SIG-M5 treated with dmso at 0.1 percent for 504 hours (cell line): Measurements from ENCODE around the gene ADRA2C.

ENCODE experiments used
- DNase-seq: peaks from one replicate; lab custom pipeline; 2025; ENCODE audit not compliant: unreplicated experiment; lab: John Stamatoyannopoulos, UW

ADRA2C gene

DNA sequence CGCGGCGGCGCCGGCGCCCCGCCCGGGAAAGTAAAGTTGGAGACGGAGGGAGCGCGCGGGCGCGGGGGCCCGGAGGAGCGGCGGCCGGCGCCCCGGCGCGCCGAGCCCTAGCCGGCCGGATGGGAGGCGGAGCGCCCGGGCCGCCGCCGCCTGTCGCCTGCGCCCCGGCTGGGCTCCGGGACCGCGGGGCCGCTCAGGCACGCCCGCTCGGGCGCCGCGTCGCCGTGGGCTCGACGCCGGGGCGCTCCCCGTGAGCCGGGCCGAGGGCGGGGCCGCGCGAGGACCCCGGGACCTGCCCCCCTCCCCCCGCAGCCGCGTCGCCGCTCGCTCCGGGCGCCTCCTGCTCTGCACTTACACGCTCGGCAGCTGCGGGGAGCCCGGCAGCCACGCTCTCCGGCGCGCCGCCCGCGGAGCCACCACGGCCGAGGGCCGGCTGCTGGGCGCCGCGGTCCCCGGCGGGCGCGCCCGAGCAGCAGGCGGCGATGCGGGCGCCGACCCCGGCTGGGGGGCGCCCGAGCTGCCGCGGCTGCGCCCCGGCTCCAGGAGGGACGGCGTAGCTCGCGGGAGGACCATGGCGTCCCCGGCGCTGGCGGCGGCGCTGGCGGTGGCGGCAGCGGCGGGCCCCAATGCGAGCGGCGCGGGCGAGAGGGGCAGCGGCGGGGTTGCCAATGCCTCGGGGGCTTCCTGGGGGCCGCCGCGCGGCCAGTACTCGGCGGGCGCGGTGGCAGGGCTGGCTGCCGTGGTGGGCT lies at the start of gene ADRA2C:
Gene ADRA2C, plus strand, starts transcription at position 350 of the 749 bp plus-strand sequence. Its CDS starts 222 bp downstream, at position 572.
- DNase-seq: no peak

DNA sequence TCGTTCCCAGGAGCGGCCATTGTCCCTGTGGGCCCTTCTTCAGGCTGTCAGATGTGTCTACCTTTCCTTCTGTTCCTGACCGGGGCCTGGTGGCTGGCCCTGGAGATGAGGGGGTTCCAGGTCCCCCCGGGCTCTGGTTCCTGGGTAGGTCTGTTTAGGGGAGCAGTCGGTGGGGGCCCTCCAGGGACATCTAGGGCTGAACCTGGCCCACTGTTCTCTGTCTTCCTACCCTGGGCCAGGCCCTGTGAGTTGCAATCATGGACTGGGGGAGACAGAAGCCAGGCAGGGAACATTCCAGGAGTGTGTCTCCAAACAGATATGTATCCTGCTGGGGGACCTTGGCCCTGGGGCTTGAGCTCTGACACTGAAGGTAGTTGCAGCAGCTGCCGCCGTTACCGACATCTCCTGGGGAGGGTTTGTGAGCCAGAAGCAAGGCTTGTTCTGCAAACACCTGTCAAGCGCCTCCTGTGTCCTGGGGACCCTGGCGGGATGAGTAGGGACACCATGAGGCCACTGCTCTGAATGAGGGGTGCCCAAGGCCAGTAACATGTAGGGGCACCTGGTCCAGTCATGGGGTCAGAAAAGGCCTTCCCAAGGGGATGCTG lies 49.5 kb upstream of the ADRA2C start:
- DNase-seq: no peak

DNA sequence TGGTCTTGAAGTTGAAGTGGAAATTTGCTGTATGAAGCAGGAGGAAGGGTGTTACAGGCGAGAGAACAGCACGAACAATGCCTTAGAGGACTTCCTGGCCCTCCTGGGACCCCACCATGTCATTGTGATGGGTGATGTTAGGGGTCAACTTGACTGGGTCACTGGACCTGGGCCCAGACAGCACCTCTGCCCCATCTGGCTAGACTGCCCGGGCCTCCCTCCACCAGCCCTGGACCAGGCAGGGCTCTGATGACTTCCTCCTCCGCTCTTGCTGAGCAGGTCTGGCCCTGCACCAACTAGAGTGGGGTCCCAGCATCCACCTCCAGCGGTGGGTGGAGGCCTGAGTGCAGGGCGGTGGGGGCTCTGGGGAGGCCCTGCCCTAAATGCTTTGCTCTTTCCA lies 48.9 kb upstream of the ADRA2C start:
- no peak for DNase-seq

DNA sequence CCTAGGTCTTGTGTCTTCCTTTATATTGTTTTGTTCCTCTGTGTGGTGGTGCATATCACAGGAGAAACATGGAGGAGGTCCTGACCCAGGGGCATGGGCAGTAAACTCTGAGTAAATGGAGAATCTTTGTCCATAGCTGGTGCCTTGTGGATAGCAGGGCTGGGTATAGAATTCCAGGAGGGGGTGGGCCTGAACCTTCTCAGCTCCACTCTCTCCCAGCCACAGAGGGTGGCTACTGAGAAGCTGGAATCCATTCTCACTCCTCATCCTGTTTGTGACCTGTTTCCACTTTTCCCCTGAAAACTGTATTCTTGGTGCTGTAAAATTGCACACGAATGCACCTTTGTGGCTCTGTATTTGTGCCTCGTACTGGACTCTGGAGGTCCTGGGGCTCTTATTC lies 47.7 kb upstream of the ADRA2C start:
- no peak for DNase-seq

DNA sequence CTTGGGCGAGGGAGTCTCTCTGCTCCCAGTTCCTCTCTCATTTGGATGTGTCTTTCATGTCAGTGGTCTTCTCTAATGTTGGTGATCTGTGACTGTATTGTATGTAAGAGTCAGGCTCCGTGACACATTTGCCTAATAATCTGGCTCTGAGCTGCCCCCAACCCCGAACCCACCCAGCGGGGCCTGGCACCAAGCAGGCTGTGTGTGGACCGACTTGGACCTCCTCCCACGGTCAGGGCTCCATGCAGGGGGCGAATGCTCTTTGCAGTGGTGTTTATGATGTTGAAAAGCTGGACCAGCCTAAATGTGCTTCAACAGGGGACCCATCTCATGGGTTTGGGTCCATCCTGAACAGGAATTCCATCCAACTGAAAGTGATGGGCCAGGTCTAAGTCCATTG lies 47.0 kb upstream of the ADRA2C start:
- no peak for DNase-seq

DNA sequence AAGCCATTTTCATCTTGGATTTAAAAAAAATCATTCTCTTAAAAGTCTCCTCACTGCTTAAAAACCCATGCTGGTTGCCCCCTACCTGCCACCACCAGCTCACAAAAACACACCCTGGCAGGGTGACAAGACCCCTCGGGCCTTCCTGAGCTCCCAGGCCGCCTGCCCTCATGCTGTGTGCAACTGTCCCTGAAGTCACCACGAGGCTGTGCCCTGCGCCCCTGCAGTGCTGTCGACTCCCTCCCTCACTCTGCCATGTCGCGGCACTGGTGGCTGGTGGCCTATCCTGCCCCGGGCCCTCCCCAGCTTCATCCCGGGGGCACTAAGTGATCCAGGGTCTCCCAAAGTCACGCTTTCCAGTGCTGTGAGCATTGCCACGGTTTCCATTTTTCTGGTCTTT lies 46.3 kb upstream of the ADRA2C start:
- DNase-seq: no peak

DNA sequence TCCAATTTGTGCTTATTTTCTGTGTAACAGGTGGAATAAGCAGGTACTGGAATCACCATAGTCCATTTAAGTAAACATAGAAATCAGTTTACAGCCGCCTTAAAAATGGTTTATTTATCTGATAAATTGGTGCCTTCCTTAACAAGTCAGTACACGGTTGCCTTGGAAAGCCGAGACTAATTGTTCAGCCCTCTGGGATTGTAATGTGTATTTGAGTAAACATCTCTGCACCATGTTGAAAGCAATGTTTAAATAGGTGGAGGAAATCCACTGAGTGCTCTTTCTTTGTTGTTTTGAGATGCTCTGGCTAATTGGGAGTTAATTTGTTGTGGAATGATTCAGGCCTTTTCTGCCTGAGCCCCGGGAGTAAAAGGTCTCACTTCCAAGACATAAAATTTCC lies 45.7 kb upstream of the ADRA2C start:
- no peak for DNase-seq

DNA sequence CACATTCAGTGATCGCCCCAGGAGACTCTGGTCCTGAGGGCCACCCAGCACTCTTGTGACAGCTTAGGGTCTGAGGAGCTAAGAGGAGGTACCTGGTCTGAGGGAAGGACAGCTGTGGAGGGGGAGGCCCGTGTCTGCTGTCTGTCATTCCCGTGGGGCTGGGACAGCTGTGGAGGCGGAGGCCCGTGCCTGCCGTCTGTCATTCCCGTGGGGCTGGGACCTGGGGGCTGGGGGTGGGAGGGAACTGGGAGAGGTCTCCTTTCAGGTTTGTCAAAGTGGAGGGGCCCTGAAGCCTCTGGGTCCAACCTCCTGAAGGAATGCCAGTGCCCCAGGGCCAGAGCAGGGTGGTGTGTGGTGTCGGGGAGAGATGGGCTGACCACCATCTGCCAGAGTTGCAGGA lies 45.0 kb upstream of the ADRA2C start:
- DNase-seq: no peak

DNA sequence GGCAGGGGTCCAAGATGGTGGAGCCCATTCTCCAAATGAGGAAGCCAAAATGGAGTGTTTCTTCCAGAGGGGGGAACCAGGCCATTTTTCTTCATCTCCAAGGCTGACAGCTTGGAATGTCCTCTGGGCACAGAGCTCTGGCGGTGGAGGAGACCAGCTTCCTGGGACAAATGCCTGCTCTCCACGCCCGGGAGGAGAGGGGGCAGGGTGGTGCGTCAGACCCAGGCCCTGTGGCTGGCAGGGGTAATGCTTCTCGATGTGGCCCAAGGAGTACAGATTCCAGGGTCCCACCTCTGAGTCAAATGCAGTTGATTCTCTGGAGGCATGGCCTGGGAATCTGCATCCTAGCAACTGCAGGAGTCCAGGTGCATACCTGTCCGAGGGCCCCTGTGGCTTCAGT lies 44.6 kb upstream of the ADRA2C start:
- DNase-seq: no peak

DNA sequence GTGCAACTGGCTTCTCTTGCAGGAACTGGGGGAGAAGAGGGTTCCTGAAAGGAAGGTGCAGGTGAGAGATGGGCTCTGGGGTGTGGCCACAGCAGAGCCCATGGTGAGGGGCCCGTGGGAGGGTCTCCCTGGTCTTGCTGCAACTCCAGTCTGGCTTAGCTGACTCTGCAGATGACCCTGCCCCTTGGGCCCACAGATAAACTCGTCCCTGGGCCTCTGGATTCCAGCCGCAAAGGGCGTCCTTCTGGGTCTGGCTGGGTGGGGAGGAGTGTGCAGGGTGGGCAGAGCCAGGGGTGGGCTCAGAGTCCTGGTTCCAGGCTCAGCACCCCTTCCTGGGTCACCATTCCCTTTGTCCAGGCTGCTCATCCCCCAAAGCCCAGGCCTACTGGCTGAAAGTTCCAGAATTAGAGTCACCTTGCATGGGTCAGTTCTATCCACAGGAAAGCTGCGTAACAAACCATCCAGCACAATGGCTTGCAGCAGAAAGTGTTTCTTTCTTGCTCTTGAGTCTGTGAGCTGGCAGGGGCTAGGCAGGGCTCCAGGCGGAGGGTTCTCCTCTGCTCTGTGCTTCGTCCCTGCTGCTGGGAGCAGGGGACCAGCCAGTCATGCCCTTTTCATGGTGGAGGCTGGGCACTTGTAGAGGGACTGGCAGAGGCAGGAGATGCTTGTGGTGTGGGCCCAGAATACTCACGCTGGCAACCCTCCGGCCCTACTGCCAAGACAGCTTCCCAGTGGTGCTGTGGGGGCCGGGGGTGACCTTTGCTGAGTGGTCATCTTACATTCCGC lies 43.5 kb upstream of the ADRA2C start:
- DNase-seq: no peak

DNA sequence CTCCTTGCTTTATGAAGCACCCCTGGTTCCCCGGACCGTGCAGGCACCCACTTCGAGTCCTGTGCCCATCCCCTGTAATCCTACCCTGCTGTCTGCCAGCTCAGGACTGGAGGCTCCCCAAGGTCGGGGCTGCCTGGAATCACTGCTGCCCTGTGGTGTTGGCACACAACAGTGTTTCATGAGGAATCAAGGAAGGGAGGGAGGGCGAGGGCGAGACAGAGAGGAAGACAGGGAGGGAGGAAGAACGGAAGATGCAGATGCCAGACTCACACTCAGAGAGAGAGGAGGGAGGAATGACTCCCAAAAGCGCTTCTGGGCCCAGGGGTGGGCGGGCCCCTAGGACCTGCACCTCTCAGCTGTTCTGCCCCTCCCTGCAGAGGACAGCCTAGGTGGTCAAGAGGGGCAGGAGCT lies 42.9 kb upstream of the ADRA2C start:
- DNase-seq: no peak

DNA sequence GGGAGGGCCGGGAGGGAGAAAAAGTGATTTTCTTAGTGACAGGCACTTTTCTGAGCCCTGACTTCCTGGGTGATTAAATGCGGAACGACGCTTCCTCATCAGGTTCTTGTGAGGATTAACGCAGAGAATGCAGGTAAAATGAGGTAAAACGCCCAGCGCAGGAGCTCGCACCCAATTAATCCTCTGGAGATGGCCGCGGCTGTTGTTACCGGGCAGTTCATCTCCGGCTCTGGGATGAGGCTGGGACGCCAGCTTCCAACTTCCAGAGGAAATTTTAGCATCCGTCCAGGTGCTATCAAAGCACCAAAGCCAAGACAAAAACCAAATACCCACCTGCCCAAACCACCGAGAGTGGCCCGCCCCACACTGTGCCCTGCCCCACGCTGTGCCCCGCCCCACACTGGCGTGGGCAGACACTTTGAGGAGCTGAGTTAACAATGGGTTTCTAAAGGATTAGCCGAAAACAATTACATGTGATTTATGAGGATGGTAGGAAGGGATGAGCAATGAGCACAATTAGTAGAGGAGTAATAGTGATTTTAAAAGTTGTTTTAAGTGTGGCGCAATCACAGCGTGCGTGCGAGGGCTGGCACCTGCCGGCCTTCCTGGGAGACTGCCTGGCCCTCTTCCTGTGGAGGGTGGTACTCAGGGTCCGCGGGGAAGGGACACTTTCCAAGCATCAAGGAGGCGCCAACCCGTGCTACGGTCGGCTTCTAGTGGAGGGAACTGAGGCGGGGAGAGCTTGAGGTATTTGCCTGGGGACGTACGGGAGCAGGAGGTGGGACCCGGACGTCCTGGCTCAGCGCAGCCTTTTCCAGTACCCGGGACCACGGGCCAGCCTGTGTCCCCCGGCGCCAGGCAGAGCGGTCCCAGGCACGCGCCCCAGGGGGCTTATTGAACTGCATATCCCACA lies 41.6 kb upstream of the ADRA2C start:
- DNase-seq: no peak

DNA sequence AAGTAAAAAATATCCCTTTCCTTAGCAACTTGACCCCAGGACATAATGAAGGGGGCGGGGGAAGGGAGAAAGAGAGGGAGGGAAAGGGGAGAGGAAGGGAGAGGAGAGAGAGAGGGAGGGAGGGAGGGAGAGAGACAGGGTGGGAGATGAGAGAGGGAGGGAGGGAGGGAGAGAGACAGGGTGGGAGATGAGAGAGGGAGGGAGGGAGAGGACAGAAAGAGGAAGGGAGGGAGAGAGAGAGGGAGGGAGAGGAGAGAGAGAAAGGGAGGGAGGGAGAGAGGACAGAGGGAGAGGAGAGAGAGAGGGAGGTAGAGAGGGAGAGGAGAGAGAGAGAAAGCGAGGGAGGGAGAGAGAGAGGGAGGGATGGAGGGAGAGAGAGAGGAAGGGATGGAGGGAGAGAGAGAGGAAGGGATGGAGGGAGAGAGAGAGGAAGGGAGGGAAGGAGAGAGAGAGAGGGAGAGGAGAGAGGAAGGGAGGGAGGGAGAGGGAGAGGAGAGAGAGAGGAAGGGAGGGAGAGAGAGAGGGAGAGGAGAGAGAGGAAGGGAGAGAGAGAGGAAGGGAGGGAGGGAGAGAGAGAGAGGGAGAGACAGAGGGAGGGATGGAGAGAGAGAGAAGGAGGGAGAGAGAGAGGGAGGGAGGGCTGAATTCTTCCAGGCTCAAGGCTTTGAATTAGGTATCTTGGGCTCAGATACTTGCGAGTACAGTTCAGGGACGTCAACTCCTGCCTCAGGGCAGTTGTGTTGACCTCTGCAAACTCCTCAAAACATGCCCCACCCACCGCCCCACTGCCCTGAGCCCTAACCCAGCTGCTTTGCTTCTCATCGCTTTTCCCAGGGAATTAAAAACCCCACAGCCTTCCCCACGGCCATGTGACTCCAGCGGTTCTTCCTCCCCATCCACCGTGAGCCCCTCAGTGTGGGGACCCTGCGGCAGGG lies 40.0 kb upstream of the ADRA2C start:
- no peak for DNase-seq

DNA sequence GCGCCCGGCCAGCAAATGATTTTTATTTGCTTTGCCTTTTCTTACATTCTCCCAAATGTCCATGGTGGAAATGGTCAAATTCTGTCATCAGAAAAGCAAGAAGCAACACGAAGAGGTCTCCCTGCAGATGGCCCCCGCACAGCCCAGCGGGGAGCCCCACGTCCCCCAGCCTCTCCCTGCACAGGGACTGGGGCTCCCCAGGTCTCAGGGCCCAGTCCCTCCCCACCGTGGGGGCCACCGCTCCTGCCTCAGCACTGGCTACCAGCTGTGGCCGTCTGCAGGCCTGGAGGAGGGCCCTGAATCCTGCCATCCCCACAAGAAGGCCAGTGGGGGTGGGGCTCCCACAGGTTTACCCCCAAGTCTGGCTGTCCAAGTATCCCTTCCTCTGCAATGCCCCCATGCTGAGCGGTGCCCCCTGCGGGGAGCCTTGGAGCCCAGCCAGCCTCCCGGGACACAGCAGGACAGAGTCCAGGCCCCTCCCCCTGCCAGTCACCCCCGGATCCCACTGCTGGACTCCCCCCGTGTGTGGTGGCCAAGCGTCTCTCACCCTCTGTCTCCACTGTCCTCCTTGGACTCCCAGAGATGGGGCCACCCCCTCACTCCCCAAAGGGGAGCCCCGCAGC lies 38.2 kb upstream of the ADRA2C start:
- no peak for DNase-seq

DNA sequence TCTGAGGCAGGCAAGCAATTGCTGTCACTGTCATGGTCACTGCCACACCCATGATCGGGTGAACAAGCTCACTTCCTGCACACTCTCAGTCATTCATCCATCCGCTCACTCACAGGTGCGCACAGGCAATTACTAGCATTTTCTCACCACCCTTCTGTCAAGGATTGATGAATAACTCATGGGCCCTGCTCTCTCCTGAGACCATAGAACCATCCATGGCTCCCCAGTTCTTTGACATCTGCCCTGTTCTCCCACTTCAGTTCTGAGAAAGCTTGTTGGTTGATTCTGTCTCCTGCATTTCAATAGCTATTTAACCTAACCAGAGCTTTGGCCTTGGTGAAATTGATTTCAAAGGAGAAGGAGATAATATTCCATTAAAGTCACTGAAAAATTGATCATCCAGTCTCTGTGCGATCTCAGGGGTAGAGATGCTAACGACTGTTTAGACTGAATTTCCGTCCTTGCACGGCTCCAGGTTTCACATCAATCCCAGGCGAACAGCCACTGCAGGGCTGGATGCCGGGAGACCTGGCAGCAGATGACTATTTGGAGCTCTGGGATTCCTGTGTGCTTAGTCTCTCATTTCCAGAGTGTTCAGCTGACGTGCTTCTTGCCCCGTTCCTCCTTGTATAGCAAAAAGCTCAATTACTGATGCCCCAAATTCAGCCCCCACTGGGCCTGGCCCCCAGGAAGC lies 36.9 kb upstream of the ADRA2C start:
- no peak for DNase-seq

DNA sequence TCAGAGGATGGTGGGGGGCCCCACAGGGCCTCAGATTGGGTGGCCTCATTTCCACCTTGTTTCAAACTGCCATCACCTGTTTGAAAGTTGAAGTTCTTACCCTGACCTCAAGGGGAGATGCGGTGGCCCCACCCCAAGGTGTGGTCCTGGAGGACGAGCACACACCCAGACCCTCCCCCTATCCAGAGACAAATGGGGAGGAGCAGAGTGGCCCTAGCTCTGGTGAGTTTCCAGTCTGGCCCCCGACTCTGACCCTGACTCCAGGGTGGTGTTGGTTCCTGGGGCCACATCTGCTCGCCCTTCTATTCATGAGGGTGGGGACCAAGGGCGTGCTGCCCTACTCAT lies 36.3 kb upstream of the ADRA2C start:
- DNase-seq: no peak

DNA sequence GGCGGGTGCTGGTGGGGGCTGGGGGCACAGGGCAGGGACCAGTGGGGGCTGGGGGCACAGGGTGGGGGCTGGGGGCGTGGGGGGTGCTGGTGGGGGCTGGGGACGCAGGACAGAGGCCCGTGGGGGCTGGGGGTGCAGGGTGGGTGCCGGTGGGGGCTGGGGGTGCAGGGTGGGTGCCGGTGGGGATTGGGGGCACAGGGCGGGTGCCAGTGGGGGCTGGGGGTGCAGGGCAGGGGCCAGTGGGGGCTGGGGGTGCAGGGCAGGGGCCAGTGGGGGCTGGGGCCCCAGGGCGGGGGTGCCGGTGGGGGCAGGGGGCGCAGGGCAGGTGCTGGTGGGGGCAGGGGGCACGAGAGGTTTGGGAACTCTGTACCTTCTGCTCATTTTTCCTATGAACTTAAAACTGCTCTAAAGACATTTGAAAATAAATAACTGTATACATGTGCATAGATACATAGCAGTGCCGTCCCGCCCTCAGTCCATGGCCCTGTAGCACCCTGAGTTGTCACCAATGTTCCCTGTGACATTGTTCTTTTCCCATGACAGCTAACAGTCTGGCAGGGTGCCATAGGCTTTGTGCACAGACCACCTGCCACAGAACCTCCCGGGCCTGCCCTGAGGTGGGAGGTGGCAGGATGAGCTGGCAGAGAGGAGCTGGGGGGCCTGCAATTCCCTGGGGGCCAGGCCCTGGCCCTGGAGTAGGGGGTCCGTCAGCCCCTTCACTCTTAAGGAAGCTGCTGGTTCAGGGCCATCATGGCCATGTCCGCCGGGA lies 35.6 kb upstream of the ADRA2C start:
- no peak for DNase-seq
